HG03196 (cell line): ENCODE measurements around the gene RPS29.

Source experiments
- ATAC-seq: cut with Tn5 transposase; IDR thresholded peaks from one replicate; pipeline ENCODE4 v1.9.1; 2021; ENCODE audit not compliant: unreplicated experiment

Gene RPS29

DNA sequence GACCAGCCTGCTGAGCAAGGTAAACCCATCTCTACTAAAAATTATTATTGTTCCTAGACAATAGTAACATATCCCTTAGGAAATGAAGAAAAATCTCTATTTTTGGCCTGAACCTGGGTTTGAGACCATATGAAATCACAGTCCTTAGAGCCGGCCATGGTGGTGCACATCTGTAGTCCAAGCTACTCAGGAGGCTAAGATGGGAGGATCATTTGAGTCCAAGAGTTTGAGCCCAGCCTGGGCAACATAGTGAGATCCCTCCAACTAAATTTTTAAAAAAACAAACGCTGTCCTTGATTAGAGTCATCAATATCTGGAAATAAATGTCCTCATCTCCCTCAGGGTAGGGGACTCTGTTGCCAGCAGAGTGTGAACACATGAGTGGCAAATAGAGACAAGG is 34.6 kb downstream of the RPS29 start:
- ATAC-seq, result no peak

DNA sequence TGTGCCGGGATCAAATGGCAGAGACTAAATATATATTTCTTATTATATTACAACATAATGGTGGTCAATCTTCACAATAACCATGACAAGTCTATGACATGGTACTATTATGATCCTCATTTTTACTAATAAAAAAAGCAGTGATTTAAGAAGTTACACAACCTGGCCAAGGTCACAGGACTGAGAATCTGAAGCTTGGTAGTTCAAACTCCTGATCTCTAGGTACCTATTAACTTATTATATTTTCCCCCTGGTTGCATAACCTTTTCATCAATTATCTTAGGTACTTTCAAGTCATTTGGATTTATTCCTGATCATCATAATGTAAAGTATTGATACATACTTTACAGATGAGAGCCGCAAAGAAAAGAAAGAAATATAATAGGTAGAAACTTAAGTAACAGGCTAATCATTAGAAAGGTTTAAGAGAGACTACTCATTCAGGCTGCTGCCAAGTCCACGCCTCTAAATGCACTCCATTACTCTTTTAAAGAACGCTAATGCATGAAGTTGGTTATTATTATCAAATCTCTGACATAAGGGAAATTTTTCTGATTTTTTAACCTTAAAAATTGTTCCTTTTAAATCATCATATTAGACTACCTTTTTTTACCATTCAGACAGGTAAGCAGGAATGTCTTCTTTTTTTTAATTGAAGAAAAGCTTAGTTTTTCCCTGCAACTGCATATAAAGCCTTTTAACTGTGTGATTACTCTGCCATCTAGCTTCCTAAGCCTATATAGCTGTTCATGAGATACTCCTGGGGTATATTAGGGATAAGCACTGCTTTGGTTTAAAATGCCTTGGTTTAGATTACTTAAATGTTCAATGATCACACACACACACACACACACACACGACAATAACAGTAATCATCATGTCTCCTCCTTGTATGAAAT is 35.6 kb downstream of the RPS29 start:
- ATAC-seq, result no peak

DNA sequence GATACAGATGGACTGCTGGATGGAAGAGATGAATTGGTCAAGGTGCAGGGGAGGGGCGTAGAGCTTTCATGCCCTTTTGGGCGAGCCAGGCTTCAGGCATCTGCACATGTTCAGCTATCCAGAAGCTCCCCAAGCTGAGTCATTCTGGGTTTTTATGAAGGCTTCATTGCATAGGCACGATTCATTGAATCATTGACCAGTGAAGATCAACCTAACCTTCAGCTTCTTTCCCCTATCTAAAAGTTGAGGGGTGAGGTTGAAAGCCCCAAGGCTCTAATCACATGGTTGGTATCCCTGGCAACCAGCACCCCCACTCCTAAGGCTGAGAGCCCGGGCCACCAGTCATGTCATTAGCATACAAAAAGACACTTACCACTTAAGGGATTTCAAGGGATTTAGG is 36.3 kb downstream of the RPS29 start:
- no peak for ATAC-seq

DNA sequence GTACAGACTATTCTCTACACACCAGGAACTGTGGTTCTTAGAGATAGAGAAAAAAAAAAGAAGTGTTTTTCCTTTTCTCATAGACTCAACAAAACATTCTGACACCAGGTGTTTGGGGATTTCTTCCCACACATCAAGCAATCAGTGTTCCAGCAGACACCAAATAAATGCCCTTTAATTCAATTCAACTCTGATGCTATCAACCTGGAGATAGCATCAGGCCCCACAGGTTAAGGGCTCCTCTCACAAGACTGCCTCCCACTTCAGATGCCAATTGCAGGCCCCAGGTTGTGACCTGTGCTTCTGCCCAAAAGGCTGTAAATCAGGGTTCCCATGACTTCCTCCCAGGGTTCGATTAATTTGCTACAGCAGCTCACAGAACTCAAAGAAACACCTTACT is 36.7 kb downstream of the RPS29 start:
- ATAC-seq, result no peak

DNA sequence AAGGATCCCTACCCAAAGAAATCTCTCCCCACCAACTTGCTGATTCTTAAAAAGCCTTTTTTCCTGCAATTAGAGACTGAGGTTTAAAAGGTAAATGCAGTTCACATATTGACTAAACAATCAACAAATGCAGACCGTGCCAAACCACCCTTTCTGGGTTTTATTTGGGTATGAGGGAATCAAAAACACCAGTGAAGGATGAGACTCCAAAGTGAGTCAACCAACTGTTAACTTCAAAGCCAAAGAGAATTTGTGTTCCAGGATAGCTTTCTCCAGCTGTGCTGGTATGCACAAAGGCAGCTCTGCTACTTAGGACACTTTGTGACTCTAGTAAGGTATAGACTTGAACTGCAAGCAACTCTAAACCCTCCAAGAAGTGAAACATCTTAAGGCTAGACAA is 39.4 kb downstream of the RPS29 start:
- ATAC-seq, result no peak

DNA sequence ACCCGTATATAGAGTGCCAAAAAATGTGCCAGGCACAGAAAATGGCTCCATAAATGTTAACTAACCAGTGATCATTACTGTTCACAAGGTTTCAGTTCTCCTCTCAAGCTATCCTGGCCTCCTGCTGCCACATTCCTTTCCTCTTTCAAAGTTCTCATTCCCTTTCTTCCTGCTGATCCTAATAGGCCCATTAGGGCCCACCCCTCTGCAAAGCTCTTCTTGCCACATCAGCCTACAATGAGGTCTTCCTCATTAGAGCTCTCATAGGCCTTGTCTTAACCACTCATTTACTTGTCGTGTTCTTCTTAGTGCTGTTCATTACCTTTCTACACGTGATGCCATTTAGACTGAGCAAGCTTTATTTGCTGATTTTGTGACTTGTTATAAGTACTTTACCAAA is 40.5 kb downstream of the RPS29 start:
- ATAC-seq, result no peak

DNA sequence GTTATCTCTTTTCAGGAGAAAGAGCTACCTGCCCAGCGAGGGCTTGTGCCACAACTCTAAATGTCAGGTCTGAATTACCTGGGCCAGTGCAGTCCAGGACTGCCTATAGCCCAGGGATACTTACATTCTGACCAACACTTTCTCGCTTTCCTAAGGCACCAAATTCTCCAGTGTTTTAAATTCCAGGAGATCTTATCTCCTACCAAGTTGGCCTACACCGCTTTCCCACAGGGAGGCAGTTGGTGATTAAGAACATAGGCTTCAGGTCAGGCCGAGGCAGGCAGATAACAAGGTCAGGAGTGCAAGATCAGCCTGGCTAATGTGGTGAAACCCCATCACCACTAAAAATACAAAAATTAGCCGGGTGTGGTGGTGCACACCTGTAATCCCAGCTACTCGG is 41.1 kb downstream of the RPS29 start:
- ATAC-seq, result no peak

DNA sequence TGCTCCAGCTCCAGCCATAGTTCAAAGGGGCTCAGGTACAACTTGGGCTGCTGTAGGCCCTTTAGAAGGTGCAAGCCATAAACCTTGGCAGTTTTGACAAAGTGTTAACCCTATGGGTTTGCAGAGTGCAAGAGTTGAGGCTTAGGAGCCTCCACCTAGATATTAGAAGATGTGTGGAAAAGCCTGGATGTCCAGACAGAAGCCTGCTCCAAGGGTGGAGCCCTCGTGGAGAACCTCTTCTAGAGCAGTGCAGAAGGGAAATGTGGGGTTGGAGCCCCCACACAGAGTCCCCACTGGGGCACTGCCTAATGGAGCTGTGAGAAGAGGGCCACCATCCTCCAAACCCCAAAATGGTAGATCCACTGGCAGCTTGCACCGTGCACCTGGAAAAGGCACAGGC is 45.1 kb downstream of the RPS29 start:
- ATAC-seq, result no peak

DNA sequence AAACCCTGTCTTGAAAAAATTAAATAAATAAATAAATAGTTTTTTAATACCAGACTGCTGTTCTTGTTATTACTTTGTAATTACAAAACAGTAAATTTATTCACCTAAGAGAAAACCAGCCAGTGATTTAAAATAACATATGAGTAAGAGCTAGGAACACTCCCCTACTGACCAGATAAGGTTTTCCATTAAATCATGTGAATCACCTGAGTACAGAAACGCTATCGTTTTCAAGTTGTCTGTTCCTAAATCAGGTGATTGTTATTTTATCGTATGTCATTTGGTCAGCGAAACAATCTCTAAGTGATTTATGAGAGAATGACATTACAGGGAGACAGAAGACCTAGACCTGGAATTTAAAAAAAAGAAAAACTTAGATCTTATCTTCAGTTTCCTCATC is 47.3 kb downstream of the RPS29 start:
- no peak for ATAC-seq
